HG02852 (cell line): ENCODE measurements around the gene LRIG1.
A peak's percentile ranks its signal among the peaks of the same experiment; 100 is the strongest.

Experiments used
- ATAC-seq: cut with Tn5 transposase; IDR thresholded peaks from one replicate; pipeline ENCODE4 v1.9.1; 2021; ENCODE audit warnings: mild to moderate bottlenecking, moderate library complexity; ENCODE audit not compliant: unreplicated experiment

The LRIG1 gene

GRCh38 chr3:66490984-66491383 lies 9.8 kb downstream of the LRIG1 start:
- no peak for ATAC-seq

- peak; percentile 50 for ATAC-seq
These were observed 10.6 kb downstream of the LRIG1 start for GRCh38 chr3:66490214-66490613.

- ATAC-seq = no peak
These were observed 11.2 kb downstream of the LRIG1 start for GRCh38 chr3:66489581-66489980.

GRCh38 chr3:66489115-66489514 lies 11.7 kb downstream of the LRIG1 start:
- no peak for ATAC-seq

- ATAC-seq = peak; percentile 42
These were observed 12.3 kb downstream of the LRIG1 start for GRCh38 chr3:66488492-66488891.

GRCh38 chr3:66487465-66487864 lies 13.4 kb downstream of the LRIG1 start:
- ATAC-seq = no peak

- ATAC-seq = no peak
These were observed 14.2 kb downstream of the LRIG1 start for GRCh38 chr3:66486646-66487045.

- ATAC-seq = no peak
These were observed 14.6 kb downstream of the LRIG1 start for GRCh38 chr3:66486202-66486601.

- ATAC-seq = no peak
These were observed 15.4 kb downstream of the LRIG1 start for GRCh38 chr3:66485291-66485968.

- ATAC-seq = no peak
These were observed 16.5 kb downstream of the LRIG1 start for GRCh38 chr3:66484106-66484844.

GRCh38 chr3:66483409-66483906 lies 17.4 kb downstream of the LRIG1 start:
- ATAC-seq = no peak

- no peak for ATAC-seq
These were observed 17.8 kb downstream of the LRIG1 start for GRCh38 chr3:66483006-66483405.

GRCh38 chr3:66482018-66482404 lies 18.8 kb downstream of the LRIG1 start:
- ATAC-seq = no peak

- ATAC-seq = no peak
These were observed 19.5 kb downstream of the LRIG1 start for GRCh38 chr3:66481071-66482017.

- no peak for ATAC-seq
These were observed 20.2 kb downstream of the LRIG1 start for GRCh38 chr3:66480666-66481065.

GRCh38 chr3:66479532-66479947 lies 21.3 kb downstream of the LRIG1 start:
- peak; percentile 44 for ATAC-seq

GRCh38 chr3:66478960-66479359 lies 21.9 kb downstream of the LRIG1 start:
- ATAC-seq = no peak

GRCh38 chr3:66477856-66478255 lies 23.0 kb downstream of the LRIG1 start:
- ATAC-seq = no peak

- no peak for ATAC-seq
These were observed 23.9 kb downstream of the LRIG1 start for GRCh38 chr3:66476852-66477381.

- ATAC-seq = no peak
These were observed 25.3 kb downstream of the LRIG1 start for GRCh38 chr3:66475386-66476020.
